Superior temporal gyrus (tissue), 1 donor: ENCODE results near the gene ZDHHC11.
"Not testable (repeated sequence)": the region's sequence is repeated elsewhere in the genome, so short reads cannot be mapped to it uniquely, and the experiment has no call there.

Experiments
- DNase-seq: peaks from one replicate; pipeline ENCODE4 v3.0.0-alpha.2; 2016; ENCODE audit errors: extremely low spot score

The ZDHHC11 gene

DNA sequence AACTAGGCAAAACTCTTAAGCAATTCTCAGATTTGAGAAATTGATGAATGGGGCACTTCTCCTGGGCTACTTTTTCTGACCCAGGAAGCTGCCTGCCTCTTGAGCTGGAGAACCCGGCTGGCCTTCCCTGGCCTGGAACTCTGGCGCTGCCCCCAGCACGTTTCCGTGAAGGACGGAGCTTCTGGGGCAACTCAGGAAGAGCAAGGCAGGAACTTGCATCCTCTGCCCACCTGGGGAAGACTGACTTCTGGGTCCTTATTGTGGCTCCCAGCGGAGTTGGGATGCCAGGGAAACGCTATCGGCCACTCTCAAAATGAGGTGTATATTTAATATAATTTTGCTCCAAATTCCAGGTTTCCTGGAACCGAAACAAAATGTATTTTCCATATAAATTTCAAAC is 39.4 kb downstream of the ZDHHC11 start:
- DNase-seq: not testable (repeated sequence)

- DNase-seq: not testable (repeated sequence)
These were observed 42.9 kb downstream of the ZDHHC11 start for GRCh38 chr5:807719-808514.

GRCh38 chr5:801472-801871 is 49.3 kb downstream of the ZDHHC11 start:
- DNase-seq: no peak

- peak; percentile 16 for DNase-seq
These were observed 49.7 kb downstream of the ZDHHC11 start for GRCh38 chr5:801055-801454.

- DNase-seq: not testable (repeated sequence)
These were observed 52.2 kb downstream of the ZDHHC11 start for GRCh38 chr5:798505-799138.

GRCh38 chr5:797986-798385 is 52.8 kb downstream of the ZDHHC11 start:
- DNase-seq: not testable (repeated sequence)

- not testable (repeated sequence) for DNase-seq
These were observed 54.9 kb downstream of the ZDHHC11 start for GRCh38 chr5:795873-796272.

- not testable (repeated sequence) for DNase-seq
These were observed 55.8 kb downstream of the ZDHHC11 start for GRCh38 chr5:794948-795347.

DNA sequence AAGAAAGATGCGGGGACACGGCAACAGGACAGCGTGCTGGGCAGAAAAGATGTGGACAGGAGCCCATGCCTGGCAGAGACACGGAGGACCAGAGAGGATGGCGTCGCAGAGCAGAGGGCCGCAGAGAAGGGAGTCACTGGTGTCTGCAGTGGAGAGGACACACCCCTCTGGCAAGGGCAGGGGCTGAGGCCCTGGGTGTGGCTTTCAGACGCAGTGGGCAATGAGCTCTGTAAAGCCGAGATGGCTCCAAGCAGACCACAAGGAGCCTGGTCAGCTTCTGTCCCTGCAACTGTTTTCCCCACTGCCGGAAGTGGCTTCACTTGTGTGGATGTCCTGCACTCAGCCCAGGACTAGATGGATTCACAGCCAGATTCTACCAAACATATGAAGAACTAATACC is 62.1 kb downstream of the ZDHHC11 start:
- DNase-seq: not testable (repeated sequence)

DNA sequence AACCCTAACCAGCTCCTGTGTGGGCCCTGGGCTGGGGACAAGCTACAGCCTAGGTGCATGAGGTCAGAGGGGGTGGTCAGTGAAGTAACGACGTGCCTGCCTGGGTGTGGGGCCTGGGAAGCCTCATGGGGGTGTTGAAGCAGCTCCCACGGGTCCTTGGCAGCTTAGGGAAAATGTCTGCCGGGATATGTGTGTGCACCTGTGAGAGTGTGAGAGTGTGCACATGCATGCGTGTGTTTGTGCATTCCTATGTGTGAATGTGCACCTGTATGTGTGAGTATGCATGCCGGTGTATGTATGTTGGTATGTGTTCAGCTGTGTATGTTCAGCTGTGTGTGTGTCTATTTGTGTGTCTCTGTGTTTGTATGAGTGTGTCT is 62.9 kb downstream of the ZDHHC11 start:
- DNase-seq: not testable (repeated sequence)

GRCh38 chr5:787224-787856 is 63.4 kb downstream of the ZDHHC11 start:
- not testable (repeated sequence) for DNase-seq

GRCh38 chr5:785181-785705 is 65.5 kb downstream of the ZDHHC11 start:
- DNase-seq: peak; percentile 10

- DNase-seq: peak; percentile 88
These were observed 66.2 kb downstream of the ZDHHC11 start, which contains the start of gene ZDHHC11B for GRCh38 chr5:784428-785177. Gene ZDHHC11B, minus strand, starts transcription at chr5:784729. Its CDS starts 17,810 bp downstream, at chr5:766919.

DNA sequence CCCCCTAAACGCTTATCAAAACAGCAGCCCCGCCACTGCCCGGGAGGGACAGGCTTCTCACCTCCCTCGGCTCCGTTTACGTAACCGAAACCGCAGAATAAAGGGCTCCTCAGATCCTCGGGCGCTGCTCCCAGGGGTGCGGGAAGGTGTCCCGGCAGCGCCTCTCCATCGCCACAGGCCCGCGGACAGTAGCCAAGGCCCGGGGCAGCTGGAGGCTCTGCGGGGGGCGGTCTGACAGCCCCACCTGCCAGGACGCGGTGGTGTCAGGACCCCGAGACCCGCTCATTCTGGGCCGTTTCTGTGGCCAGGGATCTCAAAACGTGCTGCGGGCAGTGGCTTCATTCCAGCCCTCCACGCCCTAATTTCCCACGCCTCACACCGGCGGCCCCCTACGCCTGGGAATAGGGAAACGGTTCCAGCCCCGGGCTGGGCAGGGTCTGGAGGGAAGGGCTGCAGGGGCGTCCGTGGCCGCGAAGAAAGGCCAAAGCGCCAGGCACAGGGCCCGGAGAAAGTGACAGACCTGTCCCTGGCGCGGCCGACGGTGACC is 66.8 kb downstream of the ZDHHC11 start:
- DNase-seq: peak; percentile 52

DNA sequence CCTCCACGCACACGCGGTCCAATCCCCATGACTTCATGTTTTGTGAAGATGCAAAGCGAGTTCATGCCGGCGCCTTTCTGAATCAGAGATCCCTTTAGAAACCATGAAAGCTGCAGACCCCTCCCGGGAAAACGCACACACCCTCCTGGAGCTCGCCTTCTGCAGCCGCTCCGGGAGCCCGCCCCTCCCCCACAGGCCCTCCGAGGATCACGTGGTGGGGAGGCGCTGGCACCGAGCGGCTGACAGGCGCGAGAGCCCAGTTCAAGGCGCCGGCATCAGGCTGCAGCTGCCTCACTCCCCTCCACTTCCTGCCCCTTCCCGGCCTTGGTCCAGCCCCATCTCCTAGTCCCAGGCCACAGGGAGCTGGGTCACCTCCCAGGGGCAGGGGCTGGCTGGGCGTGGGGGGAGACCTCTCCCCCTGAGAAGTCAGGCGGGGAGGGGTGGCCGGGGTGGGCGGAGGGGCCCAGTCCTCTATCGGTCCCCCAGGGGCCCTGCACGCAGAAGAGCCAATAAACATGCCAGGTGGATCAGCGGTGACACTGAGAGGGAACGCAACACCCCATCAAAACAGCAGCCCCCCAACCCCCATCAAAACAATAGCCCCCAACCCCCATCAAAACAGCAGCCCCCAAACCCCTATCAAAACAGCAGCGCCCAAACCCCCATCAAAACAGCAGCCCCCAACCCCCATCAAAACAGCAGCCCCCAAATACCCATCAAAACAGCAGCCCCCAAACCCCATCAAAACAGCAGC is 67.6 kb downstream of the ZDHHC11 start:
- DNase-seq: not testable (repeated sequence)

- DNase-seq: not testable (repeated sequence)
These were observed 68.4 kb downstream of the ZDHHC11 start for GRCh38 chr5:782356-782755.

DNA sequence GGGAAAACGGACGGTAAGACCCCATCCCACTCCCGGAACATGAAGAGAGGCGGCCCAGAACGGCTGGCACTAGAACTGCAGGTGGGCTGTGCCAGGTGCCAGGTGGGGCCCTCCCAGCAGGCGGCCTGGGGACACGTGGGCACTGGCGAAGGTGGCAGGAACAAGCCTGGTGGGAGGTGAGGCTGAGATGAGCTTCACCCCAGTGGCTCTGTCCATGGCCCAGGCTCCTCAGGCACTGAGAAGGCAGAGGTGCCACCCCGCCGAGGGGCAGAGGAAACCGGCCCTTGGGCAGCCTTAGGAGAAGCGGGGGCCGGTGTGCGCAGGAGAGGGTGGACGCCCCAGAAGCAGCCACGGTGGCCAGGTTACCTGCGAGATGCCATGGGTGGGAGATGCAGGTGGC is 70.2 kb downstream of the ZDHHC11 start:
- DNase-seq: not testable (repeated sequence)

- not testable (repeated sequence) for DNase-seq
These were observed 71.8 kb downstream of the ZDHHC11 start for GRCh38 chr5:778967-779366.

DNA sequence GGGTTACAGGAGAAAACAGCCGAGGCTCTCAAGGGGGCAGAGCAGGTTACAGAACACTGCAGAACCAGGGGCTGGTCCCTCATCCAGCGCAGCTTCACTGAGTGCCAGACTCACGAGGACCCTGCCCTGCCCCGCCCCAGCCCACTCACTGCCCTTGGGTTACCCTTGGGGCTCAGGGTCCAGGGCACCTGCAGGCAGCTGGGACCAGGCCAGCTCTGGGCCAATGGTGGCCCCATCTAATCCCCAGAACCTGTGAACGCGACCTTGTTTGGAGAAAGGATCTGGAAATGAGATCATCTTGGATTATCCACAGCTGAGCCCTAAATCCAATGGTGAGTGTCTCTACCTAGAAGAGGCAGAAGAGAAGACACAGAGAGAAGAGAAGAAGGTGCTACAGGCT is 72.4 kb downstream of the ZDHHC11 start:
- not testable (repeated sequence) for DNase-seq

- no peak for DNase-seq
These were observed 73.0 kb downstream of the ZDHHC11 start for GRCh38 chr5:777756-778161.
